Heart left ventricle (tissue), 16 donors: Measurements from ENCODE around the gene ALG6. TPM values are rescaled to one million over a fixed set of nuclear protein-coding genes. Genes with fewer than 3 reads are reported as not detected.

ENCODE experiments used
- ATAC-seq, 4 donors: fragments of 200-7000 bp; cut with Tn5 transposase; one replicate each; pipeline ENCODE4 v1.9.1; 2020 to 2022; ENCODE audit warnings: moderate library complexity in 4 of 4, mild to moderate bottlenecking in 3 of 4, moderate number of reproducible peaks in 1 of 4
- DNase-seq, 5 donors: peaks; one replicate each; pipeline ENCODE4 v3.0.0-alpha.2; 2020
- H3K27ac ChIP-seq, 12 donors: fragments of 200-600 bp; sonication (generic) in 4 of 12; one replicate each; pipeline versions ENCODE4 v1.5.0 to v1.8.0; 2016 to 2022; ENCODE audit warnings: mild to moderate bottlenecking in 2 of 12
- H3K27me3 ChIP-seq, 9 donors: fragments of 200-600 bp; sonication (generic) in 2 of 9; one replicate each; pipeline versions ENCODE4 v1.5.1 to v1.8.0; 2016 to 2022; ENCODE audit warnings: mild to moderate bottlenecking in 3 of 9
- H3K36me3 ChIP-seq, 9 donors: fragments of 200-600 bp; sonication (generic) in 2 of 9; one replicate each; pipeline versions ENCODE4 v1.5.0 to v1.8.0; 2018 to 2022; ENCODE audit warnings: mild to moderate bottlenecking in 2 of 9
- H3K4me1 ChIP-seq, 12 donors: fragments of 200-600 bp; sonication (generic) in 4 of 12; one replicate each; pipeline versions ENCODE4 v1.5.0 to v1.8.0; 2016 to 2022; ENCODE audit warnings: mild to moderate bottlenecking in 3 of 12
- H3K4me3 ChIP-seq, 12 donors: fragments of 200-600 bp; sonication (generic) in 4 of 12; one replicate each; pipeline versions ENCODE4 v1.5.0 to v1.8.0; 2017 to 2022; ENCODE audit warnings: mild to moderate bottlenecking in 9 of 12, moderate library complexity in 4 of 12
- H3K9me3 ChIP-seq, 12 donors: fragments of 200-600 bp; sonication (generic) in 4 of 12; one replicate each; pipeline versions ENCODE4 v1.5.0 to v1.8.0; 2016 to 2022; ENCODE audit warnings: mild to moderate bottlenecking in 1 of 12
- CTCF ChIP-seq, 12 donors: fragments of 200-600 bp; sonication (generic) in 4 of 12; IDR thresholded peaks; one replicate each; pipeline versions ENCODE4 v1.5.0 to v1.8.0; 2018 to 2022; ENCODE audit warnings: antibody characterized with exemption in 12 of 12, mild to moderate bottlenecking in 5 of 12
- POLR2A ChIP-seq, 2 donors: fragments of 450-650 bp; IDR thresholded peaks; one replicate each; pipeline ENCODE4 v1.6.1; 2017; ENCODE audit warnings: antibody characterized with exemption in 2 of 2, mild to moderate bottlenecking in 2 of 2, moderate library complexity in 2 of 2
- WGBS, 4 donors: extraction: QIAGEN DNeasy Blood & Tissue Kit in 2 of 4; methylation state at CpG; one replicate each; pipeline versions ENCODE4 v1.1.5 to v1.1.7; 2013 to 2018; 5-methylcytosine and 5-hydroxymethylcytosine counted together
- intact Hi-C, 10 donors: fragments of 100-400 bp; cut with DNase I; formaldehyde crosslinking; loops; one replicate each; pipeline versions ENCODE4 v1.11.1 to v1.14.2; 2022
- polyA plus RNA-seq, 2 donors: library from polyadenylated mRNA; stranded (reverse); fragments of 200-250 nt; gene quantifications; one replicate each; pipeline ENCODE4 v1.2.3, GENCODE V29; 2013
- total RNA-seq, 9 donors: library from RNA; depleted of rRNA in 2 of 9; stranded (reverse); fragments of >200 nt in 2 of 9; fragmentation: NEBNext Ultra II Directional in 3 of 9; extraction: Animal tissue kit (Norgen Biotek cat#: 25700) in 3 of 9; gene quantifications; one replicate each; pipeline versions ENCODE4 v1.1.0 to v1.2.4, GENCODE V29; 2016 to 2023
- donor health status: ischemic (EF 13 %, LVEDD 7.1; RV severe dilation, severe dysfunction).
- donor health status: healthy with polysubstance abuse.
- donor health status: DM: no; HTN: yes; CAD: no.
- donor health status: DM: no; HTN: no; CAD: no.
- donor health status: ischemic (EF 25% LVEDD 6.9; RV normal size, moderate dysfunction).
- donor health status: ischemic (EF 25% LVEDD 5.7; RV mildly dilated, moderate dysfunction).
- donor health status: healthy.
- donor health status: DM: yes; HTN: yes; CAD: no.
- donor health status: ischemic (EF 35%, LVEDD 5.7; RV mildly dilated, moderate dysfunction).
- donor health status: nonischemic (EF 11% LVEDD 7.7; RV severe dilation, severe dysfunction).
- donor health status: DM: yes; HTN: yes; CAD: no.
- donor health status: PGD.
- donor health status: ischemic (EF 29% LVEDD 5.4; RV normal size, mild dysfunction).
- donor health status: nonischemic (EF 23%, LVEDD 6.1; RV moderate dilation, normal function).

ALG6 gene
- total and polyA plus RNA-seq, 11 donors, result 3.0 to 7.6 (median 4.3) TPM

- 1 to 4% (median 2%) methylated on average over 35 to 85 of the region's 85 CpGs for WGBS, 4 donors
- no peak for TF ChIP-seq CTCF (IDR thresholded peaks at IDR 0.05)
- TF ChIP-seq POLR2A (IDR thresholded peaks at IDR 0.05), result no peak
- intact Hi-C loops, result no loop called here
- peak within 1 kb of the TSS in 1 of 12 donors; percentile 55 for H3K27ac ChIP-seq
- H3K9me3 ChIP-seq, result no peaks in the 10 kb centered on the region
- H3K27me3 ChIP-seq, result peaks cover 83 to 100% (median 98%) of the 10 kb centered on the region in 9 donors
- no peaks in the 10 kb centered on the region for H3K36me3 ChIP-seq
- DNase-seq, result peak in 2 of 5 donors; percentile 54 to 61
- peaks cover 0 to 62% (median 13%) of the 10 kb centered on the region in 12 donors for H3K4me1 ChIP-seq
- H3K4me3 ChIP-seq, result peak within 1 kb of the TSS; percentile 32 to 67 (median 50)
- ATAC-seq, result peak in 3 of 4 donors; percentile 39 to 61 (median 48)
Observed at GRCh38 chr1:63322114-63322943, 45.1 kb upstream of the ALG6 start, which contains the start of gene FOXD3. FOXD3 (plus strand) TSS chr1:63322567; CDS start chr1:63323059, 492 bp downstream.

DNA sequence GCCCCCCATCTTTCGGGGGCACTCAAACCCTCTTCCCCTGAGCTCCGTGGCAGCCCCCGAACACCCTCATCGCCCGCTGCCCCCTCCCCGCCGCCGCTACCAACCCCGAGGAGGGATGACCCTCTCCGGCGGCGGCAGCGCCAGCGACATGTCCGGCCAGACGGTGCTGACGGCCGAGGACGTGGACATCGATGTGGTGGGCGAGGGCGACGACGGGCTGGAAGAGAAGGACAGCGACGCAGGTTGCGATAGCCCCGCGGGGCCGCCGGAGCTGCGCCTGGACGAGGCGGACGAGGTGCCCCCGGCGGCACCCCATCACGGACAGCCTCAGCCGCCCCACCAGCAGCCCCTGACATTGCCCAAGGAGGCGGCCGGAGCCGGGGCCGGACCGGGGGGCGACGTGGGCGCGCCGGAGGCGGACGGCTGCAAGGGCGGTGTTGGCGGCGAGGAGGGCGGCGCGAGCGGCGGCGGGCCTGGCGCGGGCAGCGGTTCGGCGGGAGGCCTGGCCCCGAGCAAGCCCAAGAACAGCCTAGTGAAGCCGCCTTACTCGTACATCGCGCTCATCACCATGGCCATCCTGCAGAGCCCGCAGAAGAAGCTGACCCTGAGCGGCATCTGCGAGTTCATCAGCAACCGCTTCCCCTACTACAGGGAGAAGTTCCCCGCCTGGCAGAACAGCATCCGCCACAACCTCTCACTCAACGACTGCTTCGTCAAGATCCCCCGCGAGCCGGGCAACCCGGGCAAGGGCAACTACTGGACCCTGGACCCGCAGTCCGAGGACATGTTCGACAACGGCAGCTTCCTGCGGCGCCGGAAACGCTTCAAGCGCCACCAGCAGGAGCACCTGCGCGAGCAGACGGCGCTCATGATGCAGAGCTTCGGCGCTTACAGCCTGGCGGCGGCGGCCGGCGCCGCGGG is 44.2 kb upstream of the ALG6 start:
- DNase-seq, result no peak
- peak overlapping the region; percentile 32 to 67 (median 50) for H3K4me3 ChIP-seq
- H3K27me3 ChIP-seq, result peaks cover 80 to 100% (median 98%) of the 10 kb centered on the region in 9 donors
- H3K9me3 ChIP-seq, result no peaks in the 10 kb centered on the region
- WGBS, 4 donors, result 1 to 5% (median 3%) methylated on average over 22 to 104 of the region's 104 CpGs
- H3K36me3 ChIP-seq, result no peaks in the 10 kb centered on the region
- H3K27ac ChIP-seq, result peak overlapping the region in 1 of 12 donors; percentile 55
- TF ChIP-seq CTCF (IDR thresholded peaks at IDR 0.05) (no peak), POLR2A (IDR thresholded peaks at IDR 0.05) (no peak)
- intact Hi-C loops, result no loop called here
- peaks cover 0 to 56% (median 11%) of the 10 kb centered on the region in 12 donors for H3K4me1 ChIP-seq
- ATAC-seq, result no peak

DNA sequence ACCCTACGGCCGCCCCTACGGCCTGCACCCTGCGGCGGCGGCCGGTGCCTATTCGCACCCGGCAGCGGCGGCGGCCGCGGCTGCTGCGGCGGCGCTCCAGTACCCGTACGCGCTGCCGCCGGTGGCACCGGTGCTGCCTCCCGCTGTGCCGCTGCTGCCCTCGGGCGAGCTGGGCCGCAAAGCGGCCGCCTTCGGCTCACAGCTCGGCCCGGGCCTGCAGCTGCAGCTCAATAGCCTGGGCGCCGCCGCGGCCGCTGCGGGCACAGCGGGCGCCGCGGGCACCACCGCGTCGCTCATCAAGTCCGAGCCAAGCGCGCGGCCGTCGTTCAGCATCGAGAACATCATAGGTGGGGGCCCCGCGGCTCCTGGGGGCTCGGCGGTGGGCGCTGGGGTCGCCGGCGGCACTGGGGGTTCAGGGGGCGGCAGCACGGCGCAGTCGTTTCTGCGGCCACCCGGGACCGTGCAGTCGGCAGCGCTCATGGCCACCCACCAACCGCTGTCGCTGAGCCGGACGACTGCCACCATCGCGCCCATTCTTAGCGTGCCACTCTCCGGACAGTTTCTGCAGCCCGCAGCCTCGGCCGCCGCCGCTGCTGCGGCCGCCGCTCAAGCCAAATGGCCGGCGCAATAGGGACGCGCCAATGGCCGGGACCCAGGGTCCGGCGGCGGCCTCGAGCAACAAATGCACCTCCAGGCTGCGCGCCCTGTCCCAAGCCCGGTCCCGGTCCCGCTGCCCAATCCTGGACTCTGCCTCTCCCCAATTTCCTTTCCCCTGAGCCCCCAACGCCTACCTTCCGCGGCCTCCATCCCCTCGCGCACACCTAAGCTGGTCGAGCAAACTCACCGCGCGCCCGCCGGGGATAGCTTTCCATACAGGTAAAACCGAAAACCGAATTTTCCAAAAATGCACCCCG is 43.3 kb upstream of the ALG6 start:
- Histone ChIP-seq H3K9me3 (no peaks in the 10 kb centered on the region), H3K4me1 (peaks cover 0 to 55% (median 11%) of the 10 kb centered on the region in 12 donors), H3K4me3 (peak overlapping the region in 9 of 12 donors; percentile 6 to 67 (median 51)), H3K36me3 (no peaks in the 10 kb centered on the region), H3K27ac (no peak overlapping the region), H3K27me3 (peaks cover 76 to 100% (median 98%) of the 10 kb centered on the region in 9 donors)
- TF ChIP-seq CTCF (IDR thresholded peaks at IDR 0.05) (no peak), POLR2A (IDR thresholded peaks at IDR 0.05) (no peak)
- intact Hi-C loops, result no loop called here
- ATAC-seq (no peak), DNase-seq (no peak)
- WGBS, 4 donors, result 2 to 12% (median 5%) methylated on average over 24 to 114 of the region's 114 CpGs
